ENCODE data around the gene PRKACG. TPM values are rescaled to one million over a fixed set of nuclear protein-coding genes. Genes with fewer than 3 reads are reported as not detected.

The PRKACG gene
- total RNA-seq, 1 donor from 2014 or later: not detected

- DNase-seq (ENCODE audit: low read depth, low spot score): no peak
These were observed 30.1 kb downstream of the PRKACG start for GRCh38 chr9:68983522-68984424.

DNA sequence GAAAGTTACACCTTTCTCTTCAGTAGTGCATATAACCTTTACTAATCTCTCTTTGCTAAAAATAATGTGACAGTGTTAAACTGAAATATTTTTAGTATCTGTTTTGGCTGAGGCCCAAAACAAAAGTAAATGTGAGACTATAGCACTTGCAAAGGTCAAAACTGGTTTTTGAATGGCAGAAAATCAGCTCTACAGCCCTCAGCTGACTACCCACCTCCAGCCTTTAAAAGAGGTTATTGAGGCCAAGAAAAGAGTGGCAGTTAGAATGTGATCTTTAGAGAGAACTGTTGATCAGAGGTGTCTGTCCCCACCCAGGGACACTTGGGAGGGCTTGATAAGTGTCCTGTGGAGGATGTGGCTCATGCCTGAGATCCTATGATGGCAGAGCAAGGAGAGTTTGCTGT lies 30.9 kb downstream of the PRKACG start:
- DNase-seq (ENCODE audit: low read depth, low spot score): no peak

GRCh38 chr9:68981789-68982188 lies 32.1 kb downstream of the PRKACG start:
- DNase-seq (ENCODE audit: low read depth, low spot score): no peak

DNA sequence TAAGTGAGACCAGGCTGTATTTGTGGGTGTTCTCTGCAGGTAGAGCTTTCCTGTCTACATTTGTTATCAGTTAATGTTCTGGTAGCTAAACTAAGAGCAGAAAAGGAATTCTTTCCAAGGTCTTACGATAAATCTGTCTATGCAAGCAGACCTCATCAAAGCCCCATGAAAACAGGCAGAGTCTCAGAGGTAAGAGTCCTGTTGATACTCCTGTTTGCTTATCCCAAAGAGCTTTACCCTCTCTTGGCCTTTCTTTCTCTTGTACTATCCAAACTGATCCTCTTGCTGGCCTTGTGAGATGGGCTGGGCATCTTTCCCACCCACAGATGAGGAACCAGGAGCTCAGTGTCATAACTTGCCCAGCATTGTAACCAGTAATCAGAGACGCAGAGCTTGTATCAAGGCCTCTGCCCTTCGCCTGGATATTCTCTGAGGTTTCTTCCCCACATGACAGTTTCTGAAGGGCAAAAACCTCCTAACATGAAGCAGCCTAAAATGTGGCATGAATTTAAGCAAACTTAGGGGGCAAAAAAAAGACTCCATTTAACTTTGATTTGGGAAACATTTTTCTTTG lies 33.5 kb downstream of the PRKACG start:
- DNase-seq (ENCODE audit: low read depth, low spot score): no peak

DNA sequence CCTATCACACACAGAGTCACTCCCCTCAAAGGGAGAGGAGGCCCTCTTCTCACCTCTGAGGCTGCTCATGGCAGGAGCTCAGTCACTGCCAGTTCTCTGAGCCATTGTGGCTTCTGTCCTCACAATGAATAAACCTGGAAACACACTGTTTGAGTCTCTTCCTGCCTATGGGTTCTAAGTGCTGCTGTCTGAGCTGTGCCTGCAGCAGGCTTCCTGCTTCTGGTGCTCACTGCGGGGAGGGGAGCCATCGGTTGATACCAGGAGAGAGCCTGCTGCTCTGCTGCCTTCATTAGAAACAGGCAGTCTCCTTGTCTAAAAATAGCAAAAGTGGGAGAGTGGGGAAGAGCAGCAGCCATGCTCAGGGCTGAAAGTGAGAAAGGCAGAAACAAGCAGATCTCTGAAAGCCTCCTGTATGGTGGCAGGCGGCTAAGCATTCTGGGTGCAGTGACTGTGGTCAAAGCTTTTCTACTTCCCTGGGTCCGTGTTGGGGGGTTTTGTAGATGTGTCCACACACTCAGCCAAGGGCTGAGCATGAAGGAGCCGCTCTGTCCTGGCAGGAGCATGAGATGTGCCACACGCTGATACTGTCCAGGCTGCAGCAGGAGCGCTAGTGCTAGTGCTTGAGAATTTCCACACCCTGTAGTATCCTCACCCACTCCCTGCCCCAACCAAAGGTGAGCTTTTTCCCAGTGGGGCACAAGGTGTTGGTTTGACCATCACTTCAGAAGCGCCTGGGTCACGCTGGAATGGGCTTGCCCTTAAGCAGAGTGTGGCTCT lies 34.2 kb downstream of the PRKACG start:
- DNase-seq (ENCODE audit: low read depth, low spot score): no peak

DNA sequence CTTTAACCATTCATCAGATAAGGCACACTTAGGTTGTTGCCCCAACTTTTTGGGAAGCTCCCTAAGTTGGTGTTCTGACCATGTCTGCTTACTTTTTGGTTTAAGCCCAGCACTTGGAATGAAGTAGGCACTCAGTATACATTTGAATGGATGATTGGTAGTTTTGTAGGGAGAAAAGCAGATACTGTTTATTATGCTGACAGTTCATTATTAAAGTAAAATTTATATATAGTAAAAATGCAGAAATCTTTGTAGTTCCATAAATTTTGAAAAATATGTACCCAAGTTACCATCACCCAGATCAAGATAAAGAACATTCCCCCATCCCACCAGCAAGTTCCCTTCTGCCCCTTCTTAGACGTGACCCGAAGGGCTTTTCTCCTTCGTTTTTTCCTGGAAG lies 35.4 kb downstream of the PRKACG start:
- no peak for DNase-seq (ENCODE audit: low read depth, low spot score)

- DNase-seq (ENCODE audit: low read depth, low spot score): no peak
These were observed 35.8 kb downstream of the PRKACG start for GRCh38 chr9:68978066-68978465.

- DNase-seq (ENCODE audit: low read depth, low spot score): no peak
These were observed 38.4 kb downstream of the PRKACG start for GRCh38 chr9:68975365-68976043.

DNA sequence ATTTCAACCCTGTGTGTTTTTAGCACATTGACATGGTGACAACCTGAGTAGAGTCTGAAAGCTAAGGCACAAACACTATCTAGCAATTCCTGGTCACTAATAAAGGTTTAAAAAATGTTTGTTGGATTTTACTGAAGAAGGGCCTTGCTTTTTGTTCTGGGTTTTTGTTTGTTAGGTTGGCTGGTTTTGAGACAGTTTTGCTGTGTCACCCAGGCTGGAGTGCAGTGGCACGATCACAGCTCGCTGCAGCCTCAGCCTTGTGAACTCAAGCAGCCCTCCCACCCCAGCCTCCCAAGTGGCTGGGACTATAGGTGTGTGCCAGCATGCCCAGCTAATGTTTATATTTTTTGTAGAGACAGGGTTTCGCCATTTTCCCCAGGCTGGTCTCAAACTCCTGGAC lies 39.0 kb downstream of the PRKACG start:
- DNase-seq (ENCODE audit: low read depth, low spot score): no peak

DNA sequence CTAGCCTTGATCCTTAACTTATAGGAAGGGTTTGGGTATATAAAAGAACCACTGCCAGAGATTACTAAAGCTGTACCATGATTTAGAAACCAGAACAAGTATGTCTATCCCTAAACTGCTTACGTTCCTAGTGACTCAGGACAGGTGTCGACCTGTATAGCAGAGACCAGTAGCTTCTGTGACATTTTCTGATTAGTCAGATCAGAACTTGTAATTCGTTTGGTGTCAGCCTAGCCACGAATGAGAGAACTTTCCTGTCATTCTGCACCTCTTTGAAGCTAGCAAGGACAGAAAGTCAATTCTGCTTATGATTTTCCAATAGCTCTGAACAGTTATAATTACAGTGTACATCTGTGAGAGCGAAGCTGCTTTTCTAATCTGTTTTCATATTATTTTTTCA lies 39.5 kb downstream of the PRKACG start:
- DNase-seq (ENCODE audit: low read depth, low spot score): no peak

DNA sequence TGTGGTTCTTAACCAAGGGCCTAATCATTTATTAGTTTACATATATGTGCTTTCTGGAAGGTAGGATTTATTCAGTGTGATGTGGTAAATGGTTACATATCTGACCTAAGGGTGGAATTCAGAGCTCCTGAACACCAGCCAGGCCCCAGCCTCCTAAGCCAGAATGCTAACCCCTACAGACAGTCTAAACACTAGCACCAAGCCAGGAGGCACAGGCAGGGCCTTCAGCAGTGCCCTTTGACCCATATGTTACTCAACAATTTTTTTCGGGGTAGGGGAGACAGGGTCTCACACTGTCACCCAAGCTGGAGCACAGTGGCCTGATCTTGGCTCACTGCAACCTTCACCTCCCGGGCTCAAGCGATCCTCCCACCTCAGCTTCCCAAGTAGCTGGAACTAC lies 40.3 kb downstream of the PRKACG start:
- DNase-seq (ENCODE audit: low read depth, low spot score): no peak

- DNase-seq (ENCODE audit: low read depth, low spot score): no peak
These were observed 43.8 kb downstream of the PRKACG start for GRCh38 chr9:68970151-68970550.

DNA sequence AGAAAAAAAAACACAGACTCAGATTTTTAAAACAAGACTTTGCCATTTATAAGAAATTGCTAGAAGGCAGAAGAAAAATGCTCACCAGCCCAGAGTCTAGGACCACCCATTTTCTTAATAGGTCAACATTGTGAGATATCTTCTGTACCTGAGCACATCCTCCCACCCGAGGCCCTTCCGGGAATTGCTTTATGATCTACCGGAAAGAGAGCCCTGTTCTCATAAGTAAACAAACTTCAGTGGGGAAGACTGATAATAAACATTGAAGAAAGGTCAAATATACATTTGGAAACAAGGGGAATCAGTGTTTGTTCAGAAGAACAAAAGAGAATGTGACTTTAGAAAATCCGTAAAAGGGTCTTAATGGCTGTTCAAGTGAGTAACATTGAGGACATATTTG lies 44.4 kb downstream of the PRKACG start:
- DNase-seq (ENCODE audit: low read depth, low spot score): no peak

DNA sequence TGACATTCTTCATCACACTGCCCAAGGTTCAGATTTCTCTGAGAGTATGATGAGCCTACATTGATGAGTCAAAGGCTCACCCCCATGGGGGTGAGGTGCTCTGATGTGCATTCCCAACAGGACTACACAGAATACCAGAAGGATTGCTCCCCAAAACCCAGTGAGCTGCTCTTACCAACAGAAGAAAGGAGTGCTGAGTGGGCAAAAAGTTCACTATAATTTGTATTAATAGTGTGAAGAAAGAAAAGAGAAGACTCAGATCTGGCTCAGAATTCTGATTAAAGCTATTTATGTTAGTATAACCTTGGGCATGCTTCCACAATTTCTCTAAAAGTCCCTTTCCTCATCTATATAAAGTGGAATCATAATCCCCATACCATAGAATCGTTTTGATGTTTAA lies 46.1 kb downstream of the PRKACG start:
- DNase-seq (ENCODE audit: low read depth, low spot score): no peak

DNA sequence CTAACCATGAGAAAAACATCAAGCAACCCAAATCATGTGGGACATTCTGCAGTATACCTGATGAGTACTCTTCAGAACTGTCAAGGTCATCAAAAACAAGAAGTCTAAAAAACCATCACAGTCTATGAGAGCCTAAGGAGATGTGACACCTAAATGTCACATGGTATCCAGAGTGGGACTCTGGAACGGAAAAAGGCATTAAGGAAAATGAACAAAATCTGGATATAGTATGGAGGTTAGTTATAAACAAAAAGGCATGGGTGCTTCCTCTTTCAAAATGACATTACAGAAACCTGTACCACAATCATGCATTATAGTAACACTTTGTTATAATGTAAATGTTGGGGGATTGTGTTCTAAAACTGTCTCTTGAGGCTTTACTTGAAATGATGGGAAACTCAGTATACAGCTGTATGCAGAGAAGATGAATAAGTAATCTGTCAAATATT lies 47.4 kb downstream of the PRKACG start:
- no peak for DNase-seq (ENCODE audit: low read depth, low spot score)

DNA sequence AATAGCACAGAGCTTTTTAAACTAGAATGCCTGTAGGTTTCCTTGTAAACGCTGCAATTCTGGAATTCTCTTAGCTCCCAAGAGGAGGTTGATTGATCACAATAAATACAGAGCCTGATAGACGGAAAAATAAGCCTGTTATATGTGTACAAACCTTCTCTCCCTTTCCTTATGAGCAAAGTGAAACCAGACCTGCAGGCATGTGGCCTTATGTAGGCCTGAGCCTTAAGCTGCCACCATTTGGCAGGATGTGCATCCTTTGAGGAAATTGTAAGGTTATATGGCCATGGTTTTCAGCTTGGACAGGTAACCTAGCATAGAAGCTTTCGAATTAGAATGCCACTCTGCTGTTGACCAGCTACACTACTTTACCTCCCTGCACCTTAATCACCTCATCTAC lies 49.1 kb downstream of the PRKACG start:
- DNase-seq (ENCODE audit: low read depth, low spot score): no peak

- DNase-seq (ENCODE audit: low read depth, low spot score): no peak
These were observed 49.8 kb downstream of the PRKACG start for GRCh38 chr9:68964102-68964541.

GRCh38 chr9:68963416-68963815 lies 50.5 kb downstream of the PRKACG start:
- no peak for DNase-seq (ENCODE audit: low read depth, low spot score)

Measured in pulmonary artery endothelial cell (primary cell).